PC-9 (cell line): ENCODE data around the gene ATP8A1. TPM values are rescaled to one million over a fixed set of nuclear protein-coding genes. Genes with fewer than 3 reads are reported as not detected.

Experiments used
- BruUV-seq: library from RNA; stranded (reverse); fragments of 400-500 nt; replicated peaks from 2 replicates; lab custom pipeline; 2021; lab: Mats Ljungman, UMichigan
- CTCF ChIA-PET: fragments of 300-600 bp; sonication (Branson Sonifier 250); formaldehyde crosslinking; loops from one replicate; lab custom pipeline; 2022; ENCODE audit warnings: antibody characterized with exemption; lab: Charles Lee
- POLR2A ChIA-PET: fragments of 300-600 bp; sonication (Branson Sonifier 250); formaldehyde crosslinking; loops from one replicate; lab custom pipeline; 2022; ENCODE audit warnings: antibody characterized with exemption; ENCODE audit not compliant: unreplicated experiment; lab: Charles Lee
- DNase-seq, 2 experiments: peaks; one replicate each; pipeline versions ENCODE4 v3.0.0 to v3.0.0-alpha.2; 2015 to 2022; ENCODE audit warnings: mixed read lengths in 1 of 2
- H2AFZ ChIP-seq: fragments of 200-600 bp; sonication (generic); 2 replicates; pipeline ENCODE4 v1.8.1; 2017; ENCODE audit warnings: antibody characterized with exemption
- H3F3A ChIP-seq: fragments of 200-600 bp; sonication (generic); 2 replicates; pipeline ENCODE4 v1.8.1; 2017; ENCODE audit warnings: antibody characterized with exemption, mild to moderate bottlenecking, low read depth; ENCODE audit not compliant: insufficient read depth
- H3K27ac ChIP-seq: fragments of 200-600 bp; sonication (generic); 2 replicates; pipeline ENCODE4 v1.6.1; 2016; ENCODE audit warnings: mixed run types
- H3K27me3 ChIP-seq: fragments of 200-600 bp; sonication (generic); 2 replicates; pipeline ENCODE4 v1.6.1; 2016; ENCODE audit warnings: low read depth, mixed run types; ENCODE audit not compliant: insufficient read depth
- H3K36me3 ChIP-seq: fragments of 200-600 bp; sonication (generic); 2 replicates; pipeline ENCODE4 v1.6.1; 2016; ENCODE audit warnings: low read depth, mixed run types
- H3K4me1 ChIP-seq: fragments of 200-600 bp; sonication (generic); replicated peaks from 2 replicates; pipeline ENCODE4 v1.6.1; 2016; ENCODE audit warnings: mixed run types; ENCODE audit not compliant: insufficient read depth
- H3K4me2 ChIP-seq: fragments of 200-600 bp; sonication (generic); 2 replicates; pipeline ENCODE4 v1.6.1; 2017; ENCODE audit warnings: mixed run types
- H3K4me3 ChIP-seq: fragments of 200-600 bp; sonication (generic); 2 replicates; pipeline ENCODE4 v1.6.1; 2016; ENCODE audit warnings: mixed run types
- H3K79me2 ChIP-seq: fragments of 200-600 bp; sonication (generic); 2 replicates; pipeline ENCODE4 v1.6.1; 2017; ENCODE audit warnings: low read depth, mixed run types
- H3K9me2 ChIP-seq: fragments of 200-600 bp; sonication (generic); 2 replicates; pipeline ENCODE4 v1.8.1; 2017; ENCODE audit warnings: mild to moderate bottlenecking; ENCODE audit not compliant: insufficient read depth
- H3K9me3 ChIP-seq: fragments of 200-600 bp; sonication (generic); 2 replicates; pipeline ENCODE4 v1.8.1; 2016; ENCODE audit warnings: low read depth; ENCODE audit not compliant: insufficient read depth
- H4K20me1 ChIP-seq: fragments of 200-600 bp; sonication (generic); 2 replicates; pipeline ENCODE4 v1.8.1; 2017; ENCODE audit not compliant: insufficient read depth
- EZH2 ChIP-seq: fragments of 200-600 bp; sonication (generic); IDR thresholded peaks from 2 replicates; pipeline ENCODE4 v1.8.0; 2017; ENCODE audit warnings: antibody characterized with exemption, low read depth
- intact Hi-C: fragments of 100-400 bp; cut with micrococcal nuclease; formaldehyde crosslinking; loops from one replicate; pipeline ENCODE4 v1.10.0; 2022; ENCODE audit not compliant: unreplicated experiment
- total RNA-seq: library from RNA; stranded (reverse); gene quantifications from 2 replicates; pipeline ENCODE4 v1.2.3, GENCODE V29; 2021
- TF ChIP-seq, protein P1 (sequence below): fragments of 200-600 bp; sonication (generic); conservative IDR thresholded peaks from 2 replicates; pipeline ENCODE4 v1.6.1; 2017; ENCODE audit warnings: mixed run types, antibody characterized with exemption, mild to moderate bottlenecking, moderate library complexity

The ATP8A1 gene
- total RNA-seq, 1 experiment from 2014 or later: not detected

DNA sequence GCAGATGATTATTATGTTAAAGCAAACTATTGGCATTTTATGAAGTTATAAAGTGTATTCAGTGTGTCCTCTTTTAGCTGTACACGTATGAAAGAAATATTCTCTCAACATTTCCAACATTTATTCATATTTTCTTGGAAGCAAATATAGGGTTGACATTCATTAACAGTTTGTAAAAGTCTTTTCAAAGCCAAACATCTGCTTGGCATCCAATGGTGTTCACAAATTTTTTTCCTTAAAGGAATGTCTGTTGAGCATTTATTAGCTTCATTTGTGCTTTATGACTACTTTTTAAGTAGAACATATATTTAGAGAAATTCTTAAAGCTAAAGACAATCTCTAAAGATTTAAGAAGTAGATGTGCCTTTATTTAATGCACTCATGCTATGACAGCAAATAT lies 176.6 kb downstream of the ATP8A1 start:
- H3K27ac ChIP-seq: no peak overlapping the region
- ChIA-PET POLR2A (no interaction called here), CTCF (no interaction called here)
- no peaks in the 10 kb centered on the region for H4K20me1 ChIP-seq
- H3K27me3 ChIP-seq: peaks cover 33% of the 10 kb centered on the region
- no peak overlapping the region for H3K4me2 ChIP-seq
- no TSS peak for BruUV-seq
- H3F3A ChIP-seq: no peaks in the 10 kb centered on the region
- H3K4me1 ChIP-seq: no peaks in the 10 kb centered on the region
- no peaks in the 10 kb centered on the region for H3K36me3 ChIP-seq
- H2AFZ ChIP-seq: no peak overlapping the region
- TF ChIP-seq, protein P1, sequence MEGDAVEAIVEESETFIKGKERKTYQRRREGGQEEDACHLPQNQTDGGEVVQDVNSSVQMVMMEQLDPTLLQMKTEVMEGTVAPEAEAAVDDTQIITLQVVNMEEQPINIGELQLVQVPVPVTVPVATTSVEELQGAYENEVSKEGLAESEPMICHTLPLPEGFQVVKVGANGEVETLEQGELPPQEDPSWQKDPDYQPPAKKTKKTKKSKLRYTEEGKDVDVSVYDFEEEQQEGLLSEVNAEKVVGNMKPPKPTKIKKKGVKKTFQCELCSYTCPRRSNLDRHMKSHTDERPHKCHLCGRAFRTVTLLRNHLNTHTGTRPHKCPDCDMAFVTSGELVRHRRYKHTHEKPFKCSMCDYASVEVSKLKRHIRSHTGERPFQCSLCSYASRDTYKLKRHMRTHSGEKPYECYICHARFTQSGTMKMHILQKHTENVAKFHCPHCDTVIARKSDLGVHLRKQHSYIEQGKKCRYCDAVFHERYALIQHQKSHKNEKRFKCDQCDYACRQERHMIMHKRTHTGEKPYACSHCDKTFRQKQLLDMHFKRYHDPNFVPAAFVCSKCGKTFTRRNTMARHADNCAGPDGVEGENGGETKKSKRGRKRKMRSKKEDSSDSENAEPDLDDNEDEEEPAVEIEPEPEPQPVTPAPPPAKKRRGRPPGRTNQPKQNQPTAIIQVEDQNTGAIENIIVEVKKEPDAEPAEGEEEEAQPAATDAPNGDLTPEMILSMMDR: no peak
- no peak for TF ChIP-seq EZH2
- DNase-seq: no peak
- H3K79me2 ChIP-seq: no peaks in the 10 kb centered on the region
- H3K4me3 ChIP-seq: no peak overlapping the region
- no peaks in the 10 kb centered on the region for H3K9me3 ChIP-seq
- intact Hi-C loops: no loop called here
- H3K9me2 ChIP-seq: no peaks in the 10 kb centered on the region

DNA sequence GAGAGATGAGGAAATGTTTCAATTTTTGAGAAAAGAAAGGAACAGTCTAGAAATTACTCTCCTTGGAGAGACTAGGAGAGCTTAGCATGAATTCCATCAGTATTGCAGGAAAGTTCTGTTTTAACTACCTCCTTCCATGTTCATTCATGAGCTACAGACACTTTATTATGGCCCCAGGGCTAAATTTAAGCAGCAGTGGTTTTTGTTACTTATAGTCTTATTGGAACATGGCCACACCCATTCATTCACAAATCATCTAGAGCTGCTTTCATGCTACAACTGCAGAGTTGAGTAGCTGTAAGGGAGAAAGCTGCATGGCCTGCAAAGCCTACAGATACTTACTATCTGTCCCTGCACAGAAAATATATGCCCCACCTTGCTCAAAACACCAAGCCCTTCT lies 178.0 kb downstream of the ATP8A1 start:
- Histone ChIP-seq H3K4me3 (no peak overlapping the region), H3K9me2 (no peaks in the 10 kb centered on the region), H4K20me1 (no peaks in the 10 kb centered on the region), H3F3A (no peaks in the 10 kb centered on the region), H3K4me1 (no peaks in the 10 kb centered on the region), H3K4me2 (no peak overlapping the region), H3K9me3 (no peaks in the 10 kb centered on the region), H3K79me2 (no peaks in the 10 kb centered on the region), H3K27me3 (peaks cover 24% of the 10 kb centered on the region), H3K36me3 (no peaks in the 10 kb centered on the region), H2AFZ (no peak overlapping the region), H3K27ac (no peak overlapping the region)
- ChIA-PET POLR2A (no interaction called here), CTCF (no interaction called here)
- intact Hi-C loops: no loop called here
- TF ChIP-seq EZH2: no peak
- TF ChIP-seq, protein P1: no peak
- no peak for DNase-seq
- no TSS peak for BruUV-seq

DNA sequence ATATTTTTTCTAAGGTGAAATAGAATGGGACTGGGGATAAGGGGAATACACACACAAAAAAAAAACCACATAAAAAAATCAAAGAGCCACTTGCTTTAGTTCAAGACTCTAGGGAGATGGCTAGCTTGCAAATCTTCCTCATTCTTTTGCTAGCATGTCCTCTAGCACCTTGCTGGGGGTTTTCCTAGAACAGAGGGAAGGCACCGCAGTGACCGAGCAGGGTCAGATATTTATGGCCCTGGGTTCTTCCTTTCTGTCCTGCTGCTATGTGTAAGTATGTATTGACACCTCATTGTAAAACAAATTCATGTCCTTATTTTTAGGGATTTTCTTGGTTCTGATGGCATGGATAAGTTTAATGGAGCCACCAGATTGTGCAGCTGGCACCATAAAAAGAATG lies 178.4 kb downstream of the ATP8A1 start:
- H2AFZ ChIP-seq: no peak overlapping the region
- ChIA-PET POLR2A (no interaction called here), CTCF (no interaction called here)
- H3K27me3 ChIP-seq: peaks cover 20% of the 10 kb centered on the region
- H3K36me3 ChIP-seq: no peaks in the 10 kb centered on the region
- H3K4me1 ChIP-seq: no peaks in the 10 kb centered on the region
- intact Hi-C loops: no loop called here
- H3K27ac ChIP-seq: no peak overlapping the region
- H4K20me1 ChIP-seq: no peaks in the 10 kb centered on the region
- no TSS peak for BruUV-seq
- no peaks in the 10 kb centered on the region for H3K9me2 ChIP-seq
- H3K79me2 ChIP-seq: no peaks in the 10 kb centered on the region
- DNase-seq: no peak
- no peaks in the 10 kb centered on the region for H3F3A ChIP-seq
- no peak overlapping the region for H3K4me3 ChIP-seq
- H3K9me3 ChIP-seq: no peaks in the 10 kb centered on the region
- H3K4me2 ChIP-seq: no peak overlapping the region
- TF ChIP-seq, protein P1: no peak
- no peak for TF ChIP-seq EZH2
